Natural killer cell (primary cell): ENCODE measurements around the gene PMFBP1. TPM values are rescaled to one million over a fixed set of nuclear protein-coding genes. Genes with fewer than 3 reads are reported as not detected.

Experiments
- ATAC-seq, 3 donors: fragments of 150-1000 bp in 2 of 3; fragments of 200-7000 bp in 1 of 3; cut with Tn5 transposase; 1 replicate in 1 of 3; 2 replicates in 2 of 3; pipeline ENCODE4 v1.10.0; 2021; ENCODE audit warnings: mild to moderate bottlenecking in 2 of 3, moderate library complexity in 2 of 3
- DNase-seq, 2 donors: peaks; one replicate each; pipeline versions ENCODE4 v3.0.0 to v3.0.0-alpha.2; 2013 to 2021; ENCODE audit warnings: mixed read lengths in 1 of 2
- H3K27ac ChIP-seq: one replicate; pipeline ENCODE4 v1.5.1; 2013; ENCODE audit warnings: mild to moderate bottlenecking, low read length
- H3K27me3 ChIP-seq: one replicate; pipeline ENCODE4 v1.6.1; 2013; ENCODE audit warnings: low read length; ENCODE audit not compliant: control insufficient read depth, insufficient read depth
- H3K36me3 ChIP-seq: one replicate; pipeline ENCODE4 v1.6.1; 2013; ENCODE audit warnings: low read length; ENCODE audit not compliant: control insufficient read depth, insufficient read depth
- H3K4me1 ChIP-seq: one replicate; pipeline ENCODE4 v1.6.1; 2013; ENCODE audit warnings: low read length; ENCODE audit not compliant: control insufficient read depth, insufficient read depth
- H3K4me3 ChIP-seq: one replicate; pipeline ENCODE4 v1.5.1; 2013; ENCODE audit warnings: low read length
- H3K9me3 ChIP-seq: one replicate; pipeline ENCODE4 v1.6.1; 2013; ENCODE audit warnings: low read length; ENCODE audit not compliant: control insufficient read depth, insufficient read depth
- H3K27ac Mint-ChIP-seq, 2 donors: one replicate each; pipeline ENCODE4 v1.8.0; 2022; ENCODE audit warnings: mild to moderate bottlenecking in 2 of 2, mixed read lengths in 2 of 2, moderate library complexity in 1 of 2
- H3K27me3 Mint-ChIP-seq, 2 donors: one replicate each; pipeline ENCODE4 v1.8.0; 2022; ENCODE audit warnings: low read depth in 2 of 2, mixed read lengths in 2 of 2
- H3K36me3 Mint-ChIP-seq: one replicate; pipeline ENCODE4 v1.8.0; 2022; ENCODE audit warnings: mixed read lengths
- H3K4me1 Mint-ChIP-seq, 2 donors: one replicate each; pipeline ENCODE4 v1.8.0; 2022; ENCODE audit warnings: mixed read lengths in 2 of 2
- H3K4me3 Mint-ChIP-seq: one replicate; pipeline ENCODE4 v1.8.0; 2022; ENCODE audit warnings: mild to moderate bottlenecking, moderate library complexity, mixed read lengths
- H3K9me3 Mint-ChIP-seq, 2 donors: one replicate each; pipeline ENCODE4 v1.8.0; 2022; ENCODE audit warnings: mixed read lengths in 2 of 2
- WGBS: methylation state at CpG from one replicate; pipeline ENCODE4 v1.1.7; 2013; ENCODE audit warnings: missing lambda C conversion rate; ENCODE audit not compliant: insufficient coverage; 5-methylcytosine and 5-hydroxymethylcytosine counted together
- intact Hi-C: fragments of 100-400 bp; cut with micrococcal nuclease; formaldehyde crosslinking; loops from one replicate; pipeline ENCODE4 v1.14.2; 2022
- total RNA-seq, 4 donors: library from RNA; stranded (reverse); fragments of 120-200 nt in 1 of 4; gene quantifications; one replicate each; pipeline versions ENCODE4 v1.2.3 to v1.2.4, GENCODE V29; 2013 to 2022
- TF ChIP-seq, protein P1 (sequence below): fragments of 200-600 bp; IDR thresholded peaks from one replicate; pipeline ENCODE4 v1.8.0; 2022; ENCODE audit warnings: antibody characterized with exemption

The PMFBP1 gene
- total RNA-seq, 3 donors from 2014 or later (not counting 1 experiment from before 2014, with no cell fraction given): 0.68 to 1.2 (median 0.99) TPM

DNA sequence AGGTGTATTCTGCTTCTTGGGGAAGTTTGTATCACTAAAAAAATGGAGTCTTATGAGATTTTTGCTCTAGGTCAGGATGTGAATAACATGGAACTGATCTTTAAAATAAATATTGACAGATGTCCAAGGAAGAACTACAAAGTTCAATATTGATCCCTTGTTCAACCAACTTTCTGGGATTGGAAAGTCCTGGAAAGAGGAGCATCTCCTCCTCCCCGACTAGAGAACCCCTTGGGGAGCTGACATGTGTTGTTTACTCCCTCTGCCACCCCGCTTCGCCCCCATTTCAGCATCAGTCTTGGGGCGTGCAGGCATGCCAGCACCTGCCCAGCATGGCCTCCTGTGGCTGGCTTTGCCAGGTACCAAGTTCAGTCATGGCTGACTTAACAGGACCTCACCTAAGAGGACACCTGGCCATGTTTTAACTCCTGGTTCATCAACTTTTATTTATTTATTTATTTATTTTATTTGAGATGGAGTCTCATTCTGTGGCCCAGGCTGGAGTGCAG, 33.8 kb downstream of the PMFBP1 start:
- TF ChIP-seq, protein P1, sequence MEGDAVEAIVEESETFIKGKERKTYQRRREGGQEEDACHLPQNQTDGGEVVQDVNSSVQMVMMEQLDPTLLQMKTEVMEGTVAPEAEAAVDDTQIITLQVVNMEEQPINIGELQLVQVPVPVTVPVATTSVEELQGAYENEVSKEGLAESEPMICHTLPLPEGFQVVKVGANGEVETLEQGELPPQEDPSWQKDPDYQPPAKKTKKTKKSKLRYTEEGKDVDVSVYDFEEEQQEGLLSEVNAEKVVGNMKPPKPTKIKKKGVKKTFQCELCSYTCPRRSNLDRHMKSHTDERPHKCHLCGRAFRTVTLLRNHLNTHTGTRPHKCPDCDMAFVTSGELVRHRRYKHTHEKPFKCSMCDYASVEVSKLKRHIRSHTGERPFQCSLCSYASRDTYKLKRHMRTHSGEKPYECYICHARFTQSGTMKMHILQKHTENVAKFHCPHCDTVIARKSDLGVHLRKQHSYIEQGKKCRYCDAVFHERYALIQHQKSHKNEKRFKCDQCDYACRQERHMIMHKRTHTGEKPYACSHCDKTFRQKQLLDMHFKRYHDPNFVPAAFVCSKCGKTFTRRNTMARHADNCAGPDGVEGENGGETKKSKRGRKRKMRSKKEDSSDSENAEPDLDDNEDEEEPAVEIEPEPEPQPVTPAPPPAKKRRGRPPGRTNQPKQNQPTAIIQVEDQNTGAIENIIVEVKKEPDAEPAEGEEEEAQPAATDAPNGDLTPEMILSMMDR: no peak
- H3K36me3 ChIP-seq: no peaks in the 10 kb centered on the region
- H3K27ac ChIP-seq: no peak overlapping the region
- 85% methylated on average over 4 of the region's 4 CpGs for WGBS
- intact Hi-C loops: no loop called here
- no peaks in the 10 kb centered on the region for H3K4me1 ChIP-seq
- Mint-ChIP-seq H3K27ac (no peak overlapping the region), H3K4me1 (no peaks in the 10 kb centered on the region), H3K9me3 (no peaks in the 10 kb centered on the region), H3K27me3 (peaks cover 0 to 1% of the 10 kb centered on the region in 2 donors), H3K4me3 (no peak overlapping the region), H3K36me3 (no peaks in the 10 kb centered on the region)
- no peaks in the 10 kb centered on the region for H3K9me3 ChIP-seq
- ATAC-seq (no peak), DNase-seq (no peak)
- H3K4me3 ChIP-seq: no peak overlapping the region
- no peaks in the 10 kb centered on the region for H3K27me3 ChIP-seq

DNA sequence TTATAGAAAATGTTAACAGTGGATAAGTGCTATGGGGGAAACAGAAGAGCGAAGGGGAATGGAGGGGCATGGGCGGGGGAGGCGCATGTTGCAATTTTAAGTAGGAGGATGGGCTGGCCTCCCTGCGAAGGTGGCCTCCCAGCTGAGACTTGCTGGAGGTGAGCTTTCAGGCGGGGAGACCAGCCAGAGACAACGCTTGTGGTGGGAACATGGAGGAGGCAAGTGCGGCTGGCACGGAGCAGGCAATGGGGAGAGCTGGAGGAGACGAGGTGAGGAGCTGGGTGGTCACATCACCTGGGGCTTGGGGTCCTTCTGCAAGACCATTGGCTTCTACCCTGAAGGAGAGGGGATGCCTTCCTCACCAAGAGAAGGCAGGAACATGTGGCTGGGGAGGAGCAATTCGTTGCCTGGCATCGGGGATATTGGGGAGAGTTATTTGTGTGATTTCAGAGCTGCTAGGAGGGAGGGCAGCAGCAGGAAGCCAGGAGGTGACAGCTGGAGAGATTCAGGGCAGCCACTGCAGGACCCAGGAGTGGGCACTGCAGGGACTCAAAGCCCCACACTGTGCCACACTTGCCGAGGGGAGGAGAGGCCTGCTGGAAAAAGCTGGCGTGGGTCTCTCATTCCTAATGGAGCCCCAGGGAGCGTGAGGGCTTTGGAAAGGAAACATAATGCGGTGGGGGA, 34.4 kb downstream of the PMFBP1 start:
- Mint-ChIP-seq H3K27me3 (no peaks in the 10 kb centered on the region), H3K4me1 (no peaks in the 10 kb centered on the region), H3K9me3 (no peaks in the 10 kb centered on the region), H3K27ac (no peak overlapping the region), H3K36me3 (no peaks in the 10 kb centered on the region), H3K4me3 (no peak overlapping the region)
- intact Hi-C loops: no loop called here
- Histone ChIP-seq H3K4me3 (no peak overlapping the region), H3K9me3 (no peaks in the 10 kb centered on the region), H3K27me3 (no peaks in the 10 kb centered on the region), H3K36me3 (no peaks in the 10 kb centered on the region), H3K4me1 (no peaks in the 10 kb centered on the region), H3K27ac (no peak overlapping the region)
- WGBS: 90% methylated on average over 15 of the region's 15 CpGs
- ATAC-seq: no peak
- DNase-seq: no peak
- TF ChIP-seq, protein P1: no peak

DNA sequence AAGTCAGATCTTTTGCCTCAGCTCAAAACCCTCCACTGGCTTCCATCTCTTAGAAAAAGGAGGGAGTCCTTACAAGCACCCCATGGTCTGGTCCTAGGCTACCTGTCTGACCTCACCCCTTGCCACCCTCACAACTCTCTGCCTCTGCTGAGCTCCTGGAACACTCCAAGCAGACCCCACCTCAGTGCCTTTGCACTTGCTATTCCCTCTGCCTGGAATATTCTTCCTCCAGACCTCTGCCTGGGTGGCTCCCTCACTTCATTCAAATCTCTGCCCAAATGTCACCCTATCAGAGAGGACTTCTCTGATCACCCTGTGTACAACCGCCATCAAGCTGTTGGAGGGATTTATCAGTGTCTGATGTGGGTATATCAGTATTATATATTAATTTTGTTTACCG, 37.4 kb downstream of the PMFBP1 start:
- H3K36me3 Mint-ChIP-seq: no peaks in the 10 kb centered on the region
- intact Hi-C loops: no loop called here
- no peak for DNase-seq
- Histone ChIP-seq H3K4me1 (no peaks in the 10 kb centered on the region), H3K9me3 (no peaks in the 10 kb centered on the region), H3K4me3 (no peak overlapping the region), H3K36me3 (no peaks in the 10 kb centered on the region), H3K27me3 (no peaks in the 10 kb centered on the region), H3K27ac (no peak overlapping the region)
- TF ChIP-seq, protein P1: no peak
- WGBS: 100% methylated on average over 1 of the region's 2 CpGs
- H3K4me1 Mint-ChIP-seq: no peaks in the 10 kb centered on the region
- no peak overlapping the region for H3K27ac Mint-ChIP-seq
- no peak overlapping the region for H3K4me3 Mint-ChIP-seq
- H3K9me3 Mint-ChIP-seq: no peaks in the 10 kb centered on the region
- no peak for ATAC-seq
- H3K27me3 Mint-ChIP-seq: no peaks in the 10 kb centered on the region

DNA sequence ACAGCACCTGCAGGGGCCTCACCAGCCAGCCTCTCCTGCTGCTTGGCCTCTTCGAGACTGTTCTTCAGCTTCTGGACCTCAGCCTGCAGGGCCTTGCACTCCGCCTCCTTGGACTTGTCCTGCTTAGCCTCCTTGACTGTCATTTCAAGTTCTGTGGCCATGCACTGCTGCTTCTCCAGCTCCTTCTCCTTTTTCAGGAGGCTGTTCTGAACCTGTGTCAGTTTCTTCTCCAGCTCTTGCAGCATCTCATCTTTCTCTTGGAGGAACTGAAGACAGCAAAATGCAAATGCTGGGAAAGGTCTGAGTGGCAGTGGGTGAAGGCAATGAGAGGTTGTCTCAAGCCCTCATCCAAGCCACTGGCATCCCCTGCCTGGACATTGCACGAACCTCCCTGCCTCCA, 39.2 kb downstream of the PMFBP1 start:
- Mint-ChIP-seq H3K36me3 (no peaks in the 10 kb centered on the region), H3K4me3 (no peak overlapping the region), H3K9me3 (no peaks in the 10 kb centered on the region), H3K27ac (no peak overlapping the region), H3K27me3 (no peaks in the 10 kb centered on the region), H3K4me1 (no peaks in the 10 kb centered on the region)
- intact Hi-C loops: no loop called here
- H3K4me1 ChIP-seq: no peaks in the 10 kb centered on the region
- no peak for ATAC-seq
- H3K9me3 ChIP-seq: no peaks in the 10 kb centered on the region
- TF ChIP-seq, protein P1: no peak
- no peak overlapping the region for H3K4me3 ChIP-seq
- no peaks in the 10 kb centered on the region for H3K27me3 ChIP-seq
- H3K27ac ChIP-seq: no peak overlapping the region
- DNase-seq: no peak
- no peaks in the 10 kb centered on the region for H3K36me3 ChIP-seq
- WGBS: 83% methylated on average over 2 of the region's 3 CpGs
